Measurements from ENCODE around the gene RPS6KC1. TPM values are rescaled to one million over a fixed set of nuclear protein-coding genes. Genes with fewer than 3 reads are reported as not detected.
"Not testable (repeated sequence)": the region's sequence is repeated elsewhere in the genome, so short reads cannot be mapped to it uniquely, and the experiment has no call there.

Gene RPS6KC1
- total and polyA plus RNA-seq, 9 of the 15 experiments (the other 6 are each of a cell fraction or from before 2014, with no cell fraction given): 4.3 to 34.6 (median 20.9) TPM

DNA sequence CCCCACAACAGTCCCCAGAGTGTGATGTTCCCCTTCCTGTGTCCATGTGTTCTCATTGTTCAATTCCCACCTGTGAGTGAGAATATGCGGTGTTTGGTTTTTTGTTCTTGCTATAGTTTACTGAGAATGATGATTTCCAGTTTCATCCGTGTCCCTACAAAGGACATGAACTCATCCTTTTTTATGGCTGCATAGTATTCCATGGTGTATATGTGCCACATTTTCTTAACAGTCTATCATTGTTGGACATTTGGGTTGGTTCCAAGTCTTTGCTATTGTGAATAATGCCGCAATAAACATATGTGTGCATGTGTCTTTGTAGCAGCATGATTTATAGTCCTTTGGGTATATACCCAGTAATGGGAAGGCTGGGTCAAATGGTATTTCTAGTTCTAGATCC is 61.7 kb downstream of the RPS6KC1 start:
- POLR2A ChIA-PET: not testable (repeated sequence)

DNA sequence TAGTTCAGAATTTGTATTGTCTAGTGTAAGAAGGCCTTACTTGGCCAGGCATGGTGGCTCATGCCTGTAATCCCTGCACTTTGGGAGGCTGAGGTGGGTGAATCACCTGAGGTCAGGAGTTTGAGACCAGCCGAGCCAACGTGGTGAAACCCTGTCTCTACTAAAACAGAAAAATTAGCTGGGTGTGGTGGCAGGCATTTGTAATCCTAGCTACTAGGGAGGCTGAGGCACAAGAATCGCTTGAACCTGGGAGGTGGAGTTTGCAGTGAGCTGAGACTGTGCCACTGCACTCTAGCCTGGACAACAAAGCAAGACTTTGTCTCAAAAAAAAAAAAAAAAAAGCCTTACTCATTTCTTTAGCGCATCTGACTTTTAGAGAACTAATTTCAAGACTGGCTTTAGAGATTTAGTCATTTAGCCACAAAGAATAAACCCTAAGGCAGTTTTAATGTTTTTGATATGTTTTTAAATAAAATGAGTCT is 66.7 kb downstream of the RPS6KC1 start:
- DNase-seq (ENCODE audit: extremely low read depth in 1 of 4, low spot score in 3 of 4); H3K9ac ChIP-seq (ENCODE audit: insufficient read depth in 1 of 2, low read depth in 2 of 2, low read length in 2 of 2); BruUV-seq (replicated peaks); H3K4me2 ChIP-seq (ENCODE audit: insufficient read depth, low read length); H3K27me3 ChIP-seq (ENCODE audit: control insufficient read depth in 2 of 2, insufficient read depth in 2 of 2, low read length in 2 of 2); H3K79me2 ChIP-seq (ENCODE audit: control insufficient read depth, insufficient read depth, low read length); H4K20me1 ChIP-seq (replicated peaks; ENCODE audit: control insufficient read depth, insufficient read depth, low read length); CTCF ChIA-PET (ENCODE audit: low intra/inter-chr PET ratio); FAIRE-seq; H3K9me1 ChIP-seq (ENCODE audit: control insufficient read depth, insufficient read depth, low read length); in situ Hi-C loops (cut with MboI); H3K36me3 ChIP-seq (ENCODE audit: control insufficient read depth, insufficient read depth, low read length); H2AFZ ChIP-seq (ENCODE audit: low read depth, low read length); H3K27ac ChIP-seq (ENCODE audit: extremely low read depth, low read depth, low read length); POLR2A ChIA-PET; H3K9me3 ChIP-seq (replicated peaks; ENCODE audit: control insufficient read depth, insufficient read depth, low read depth, low read length); intact Hi-C loops (cut with micrococcal nuclease); H3K4me1 ChIP-seq (replicated peaks in 1 of 2; ENCODE audit: control insufficient read depth in 2 of 2, insufficient read depth in 2 of 2, low read length in 2 of 2); ATAC-seq; H3K4me3 ChIP-seq: not testable (repeated sequence)
- TF ChIP-seq ZNF384 (IDR thresholded peaks at IDR 0.05; ENCODE audit: low read depth, low read length): peak; percentile 68
- WGBS (ENCODE audit: insufficient coverage, low coverage, missing lambda C conversion rate): 79% methylated on average over 4 of the region's 4 CpGs

More for the DNA sequence above, 61.7 kb downstream of the RPS6KC1 start:
- H3K9me1 ChIP-seq (ENCODE audit: control insufficient read depth, insufficient read depth, low read length); CTCF ChIA-PET (ENCODE audit: low intra/inter-chr PET ratio); DNase-seq (ENCODE audit: extremely low read depth in 1 of 4, low spot score in 3 of 4); FAIRE-seq; H3K4me3 ChIP-seq; ATAC-seq; H3K9ac ChIP-seq (ENCODE audit: insufficient read depth in 1 of 2, low read depth in 2 of 2, low read length in 2 of 2); H4K20me1 ChIP-seq (replicated peaks; ENCODE audit: control insufficient read depth, insufficient read depth, low read length); H3K27ac ChIP-seq (ENCODE audit: extremely low read depth, low read depth, low read length); in situ Hi-C loops (cut with MboI); H3K9me3 ChIP-seq (replicated peaks; ENCODE audit: control insufficient read depth, insufficient read depth, low read depth, low read length); H2AFZ ChIP-seq (ENCODE audit: low read depth, low read length); H3K4me2 ChIP-seq (ENCODE audit: insufficient read depth, low read length); H3K4me1 ChIP-seq (replicated peaks in 1 of 2; ENCODE audit: control insufficient read depth in 2 of 2, insufficient read depth in 2 of 2, low read length in 2 of 2); H3K36me3 ChIP-seq (ENCODE audit: control insufficient read depth, insufficient read depth, low read length); BruUV-seq (replicated peaks); H3K27me3 ChIP-seq (ENCODE audit: control insufficient read depth in 2 of 2, insufficient read depth in 2 of 2, low read length in 2 of 2); intact Hi-C loops (cut with micrococcal nuclease): not testable (repeated sequence)
- TF ChIP-seq BCOR (IDR thresholded peaks at IDR 0.05) (peak; percentile 81), SMARCA5 (IDR thresholded peaks at IDR 0.05) (peak; percentile 45; the same call in 1 of the 2 replicates), KDM1A (IDR thresholded peaks at IDR 0.05) (peak in 1 of 2 experiments; percentile 70; a peak in 3 of 4 replicates), ZNF146 (CRISPR knock-in tag; IDR thresholded peaks at IDR 0.05; ENCODE audit: unreplicated experiment) (peak; percentile 65)
- peaks cover 19% of the 10 kb centered on the region for H3K79me2 ChIP-seq (ENCODE audit: control insufficient read depth, insufficient read depth, low read length)
- 85% methylated on average over 2 of the region's 3 CpGs for WGBS (ENCODE audit: insufficient coverage, low coverage, missing lambda C conversion rate)

Measured in K562 (cell line).